ENCODE measurements around the gene SGCG.
"Not testable (repeated sequence)": the region's sequence is repeated elsewhere in the genome, so short reads cannot be mapped to it uniquely, and the experiment has no call there.

The SGCG gene

GRCh38 chr13:23205807-23206206 lies 25.0 kb downstream of the SGCG start:
- no peak for DNase-seq (ENCODE audit: low read depth in 2 of 2)

GRCh38 chr13:23212671-23213070 lies 31.9 kb downstream of the SGCG start:
- no peak for DNase-seq (ENCODE audit: low read depth in 2 of 2)

GRCh38 chr13:23231241-23231640 lies 50.5 kb downstream of the SGCG start:
- no peak for DNase-seq (ENCODE audit: low read depth in 2 of 2)

GRCh38 chr13:23235994-23236393 lies 55.2 kb downstream of the SGCG start:
- DNase-seq (ENCODE audit: low read depth in 2 of 2): no peak

GRCh38 chr13:23243066-23243465 lies 62.3 kb downstream of the SGCG start:
- no peak for DNase-seq (ENCODE audit: low read depth in 2 of 2)

GRCh38 chr13:23248410-23248809 lies 67.6 kb downstream of the SGCG start:
- not testable (repeated sequence) for DNase-seq (ENCODE audit: low read depth in 2 of 2)

- DNase-seq (ENCODE audit: low read depth in 2 of 2): no peak
Measured at GRCh38 chr13:23254506-23254905, 73.7 kb downstream of the SGCG start.

- DNase-seq (ENCODE audit: low read depth in 2 of 2): no peak
Measured at GRCh38 chr13:23267571-23267970, 86.8 kb downstream of the SGCG start.

- peak; percentile 0 to 2 for DNase-seq (ENCODE audit: low read depth in 2 of 2)
Measured at GRCh38 chr13:23268441-23268840, 87.7 kb downstream of the SGCG start.

GRCh38 chr13:23271331-23271730 lies 90.6 kb downstream of the SGCG start:
- no peak for DNase-seq (ENCODE audit: low read depth in 2 of 2)

GRCh38 chr13:23273498-23273897 lies 92.7 kb downstream of the SGCG start:
- DNase-seq (ENCODE audit: low read depth in 2 of 2): no peak

- DNase-seq (ENCODE audit: low read depth in 2 of 2): no peak
Measured at GRCh38 chr13:23279321-23279720, 98.5 kb downstream of the SGCG start.

- no peak for DNase-seq (ENCODE audit: low read depth in 2 of 2)
Measured at GRCh38 chr13:23288564-23288963, 107.8 kb downstream of the SGCG start.

- DNase-seq (ENCODE audit: low read depth in 2 of 2): no peak
Measured at GRCh38 chr13:23288995-23289394, 108.2 kb downstream of the SGCG start.

GRCh38 chr13:23289917-23290357 lies 109.2 kb downstream of the SGCG start:
- DNase-seq (ENCODE audit: low read depth in 2 of 2): no peak

GRCh38 chr13:23292586-23292985 lies 111.8 kb downstream of the SGCG start:
- no peak for DNase-seq (ENCODE audit: low read depth in 2 of 2)

- not testable (repeated sequence) for DNase-seq (ENCODE audit: low read depth in 2 of 2)
Measured at GRCh38 chr13:23314837-23315236, 134.1 kb downstream of the SGCG start.

- DNase-seq (ENCODE audit: low read depth in 2 of 2): no peak
Measured at GRCh38 chr13:23319883-23320224, 139.1 kb downstream of the SGCG start.

- DNase-seq (ENCODE audit: low read depth in 2 of 2): no peak
Measured at GRCh38 chr13:23320926-23321534, 140.3 kb downstream of the SGCG start.

GRCh38 chr13:23321535-23322241 lies 140.9 kb downstream of the SGCG start:
- no peak for DNase-seq (ENCODE audit: low read depth in 2 of 2)

GRCh38 chr13:23322353-23323336 lies 141.9 kb downstream of the SGCG start:
- no peak for DNase-seq (ENCODE audit: low read depth in 2 of 2)

GRCh38 chr13:23323946-23324709 lies 143.3 kb downstream of the SGCG start:
- no peak for DNase-seq (ENCODE audit: low read depth in 2 of 2)

Data from activated CD4-positive, alpha-beta T cell treated with anti-CD3 and anti-CD28 coated beads for 24 hours (primary cell).